Endometrial microvascular endothelial cells (primary cell): Measurements from ENCODE around the gene GABRA4. TPM values are rescaled to one million over a fixed set of nuclear protein-coding genes. Genes with fewer than 3 reads are reported as not detected.

Experiments used
- in situ Hi-C: cut with HindIII; loops from 2 replicates; pipeline ENCODE4 v1.10.0; 2017; ENCODE audit warnings: low sequenced_read_pairs, low pct_unique_long_range_greater_than_20kb; ENCODE audit errors: inconsistent ontology term
- total RNA-seq: library from RNA; depleted of rRNA; stranded (reverse); fragments of >200 nt; gene quantifications from one replicate; pipeline ENCODE4 v1.2.3, GENCODE V29; 2015; ENCODE audit errors: inconsistent ontology term

The GABRA4 gene
- total RNA-seq, 1 donor from 2014 or later: not detected

DNA sequence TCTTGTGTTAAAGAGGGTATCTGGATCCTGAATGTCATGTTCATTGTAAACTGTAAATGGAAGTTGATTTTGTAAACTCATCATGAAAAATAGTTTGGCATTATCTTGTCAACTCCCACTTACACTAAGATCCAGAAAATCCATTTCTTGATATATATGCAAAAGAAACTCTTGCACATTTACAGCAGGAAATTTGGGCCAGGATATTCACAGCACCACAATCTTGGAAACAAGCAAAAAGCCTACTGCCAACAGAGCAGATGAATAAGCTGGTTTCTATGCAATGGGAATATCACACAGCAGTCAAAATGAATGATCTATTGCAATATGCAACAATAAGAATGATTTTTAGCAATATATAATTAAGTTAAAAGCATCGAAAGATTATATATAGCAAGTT lies 8.6 kb downstream of the GABRA4 start:
- in situ Hi-C loops: no loop called here

DNA sequence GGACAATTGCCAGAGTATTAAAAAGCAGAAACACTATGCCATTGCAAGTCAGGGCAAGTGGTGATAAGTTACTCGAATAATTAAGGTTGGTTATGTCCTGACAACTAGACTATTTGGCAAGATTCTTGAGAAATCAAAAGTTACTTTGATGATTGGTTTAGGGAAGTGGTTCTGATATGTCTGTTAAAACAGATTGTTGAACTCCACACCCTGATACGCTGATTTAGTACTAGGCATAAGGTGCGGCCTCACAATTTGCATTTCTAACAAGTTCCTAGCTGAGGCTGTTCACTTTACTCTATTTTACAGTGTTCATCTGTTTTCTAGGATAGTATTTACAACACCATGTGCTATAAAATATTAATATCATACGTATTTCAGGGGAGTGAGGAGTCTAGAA lies 12.5 kb downstream of the GABRA4 start:
- in situ Hi-C loops: no loop called here

DNA sequence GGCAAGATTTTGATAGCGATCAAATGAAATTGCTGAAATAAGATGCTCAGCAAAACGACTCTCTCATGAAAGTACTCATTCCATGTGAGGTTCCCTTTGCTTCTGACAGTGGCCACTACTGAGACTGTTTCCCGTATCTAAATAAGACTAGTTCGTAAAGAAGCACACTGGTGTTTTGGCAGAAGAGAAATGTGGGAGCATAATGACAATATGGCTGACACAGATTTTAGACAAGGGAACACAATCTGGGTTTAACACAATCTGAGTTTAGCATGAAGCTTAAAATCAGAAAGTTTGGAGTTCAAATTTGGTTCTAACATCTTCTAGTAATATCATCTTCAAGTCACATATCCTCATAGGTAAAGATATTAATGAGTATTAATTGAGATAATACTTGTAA lies 13.7 kb downstream of the GABRA4 start:
- in situ Hi-C loops: no loop called here

GRCh38 chr4:46979283-46979682 lies 14.1 kb downstream of the GABRA4 start:
- in situ Hi-C loops: no loop called here

DNA sequence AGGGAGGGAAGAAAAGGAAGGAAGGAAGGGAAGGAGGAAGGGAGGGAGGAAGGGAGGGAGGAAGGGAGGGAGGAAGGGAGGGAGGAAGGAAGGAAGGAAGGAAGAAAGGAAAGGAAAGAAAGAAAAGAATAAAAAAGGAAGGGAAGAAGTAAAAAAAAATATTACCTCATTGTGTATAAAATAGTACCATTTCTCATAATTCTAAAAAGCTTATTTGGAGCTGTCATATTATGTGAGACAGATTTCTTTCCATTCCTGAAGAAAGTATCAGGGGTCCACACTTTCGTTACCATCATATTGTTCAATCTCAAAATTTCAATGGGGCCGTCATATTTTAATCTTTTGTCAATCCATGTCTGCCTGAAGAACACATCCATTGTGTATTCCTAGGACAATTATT lies 16.1 kb downstream of the GABRA4 start:
- in situ Hi-C loops: no loop called here

DNA sequence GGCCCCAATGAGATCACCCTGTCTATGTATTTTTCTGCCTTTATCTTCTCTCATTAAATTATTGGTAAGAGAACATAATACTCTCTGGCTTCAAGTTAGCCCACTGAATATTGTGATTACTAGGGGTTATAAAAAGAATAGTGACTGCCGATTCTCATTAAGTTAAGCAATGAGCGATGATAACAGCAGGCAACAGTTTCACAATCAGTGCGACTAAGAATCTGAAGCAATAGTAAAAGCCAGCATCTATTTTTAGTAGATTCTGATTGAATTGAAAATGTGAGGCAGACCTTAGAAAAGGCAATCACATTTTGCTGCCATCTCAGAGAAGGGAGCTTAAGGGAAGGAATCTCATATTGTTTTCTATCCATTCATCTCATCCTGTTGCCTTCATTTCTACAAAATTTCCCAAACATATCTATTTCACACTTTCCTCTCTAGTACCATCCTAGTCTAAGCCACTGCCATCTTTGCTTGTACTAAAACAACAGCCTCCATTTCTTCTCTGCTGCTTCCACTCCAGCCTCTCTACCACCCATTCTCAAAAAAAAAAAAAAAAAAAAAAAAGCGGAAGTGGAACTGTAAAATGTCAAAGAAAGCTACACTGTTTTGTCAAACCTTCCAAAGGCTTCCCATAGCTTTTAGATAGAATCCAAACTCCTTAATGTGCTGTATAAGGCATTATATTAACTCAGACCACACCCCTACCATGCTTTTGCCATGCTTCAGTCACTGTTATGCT lies 17.4 kb downstream of the GABRA4 start:
- in situ Hi-C loops: no loop called here

DNA sequence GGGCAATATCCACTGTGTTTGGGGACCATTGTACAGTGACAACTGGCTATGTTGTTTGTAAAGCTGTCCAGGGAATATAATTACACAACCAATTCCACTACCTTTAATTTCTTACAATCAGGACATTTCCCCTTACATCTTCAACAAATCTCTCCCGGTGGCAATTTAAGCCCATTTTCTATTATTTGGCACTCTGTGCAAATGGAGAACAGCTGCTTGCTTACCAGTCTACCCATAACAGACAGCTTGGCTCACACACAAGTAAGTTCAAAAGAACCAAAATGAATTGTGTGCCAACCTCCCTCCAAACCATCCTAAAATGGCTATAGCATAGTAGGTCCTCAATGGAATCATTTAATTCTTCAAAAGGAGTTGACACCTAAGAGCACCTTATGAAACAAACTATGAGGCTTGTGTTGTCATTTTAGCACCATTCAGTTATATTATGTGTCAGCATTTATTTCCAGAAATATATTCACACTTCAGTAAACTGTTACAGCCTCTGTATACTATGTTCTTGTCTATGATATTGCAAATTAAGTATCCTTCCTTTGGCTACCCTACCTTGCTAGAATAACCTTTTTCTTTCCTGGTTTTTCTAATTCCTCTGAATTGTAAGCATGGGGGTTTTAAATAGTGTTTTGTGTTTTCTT lies 18.4 kb downstream of the GABRA4 start:
- in situ Hi-C loops: no loop called here

DNA sequence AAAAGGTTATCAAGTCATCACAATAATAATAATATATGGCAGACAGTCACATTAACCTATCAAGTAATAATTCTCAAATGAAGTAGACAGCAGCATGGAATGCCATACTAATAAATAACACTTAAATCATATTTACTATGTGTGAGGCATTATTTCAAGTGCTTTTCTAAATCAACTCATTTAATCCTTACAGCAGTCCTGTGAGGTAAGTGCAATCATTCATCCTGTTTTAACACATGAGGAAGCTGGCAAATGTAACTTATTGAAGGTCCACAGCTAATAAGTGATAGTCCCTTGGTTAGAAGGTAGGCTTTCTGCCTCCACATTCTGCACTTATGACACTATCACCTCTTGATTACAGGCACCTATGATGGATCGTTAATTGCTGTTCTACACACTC lies 24.5 kb downstream of the GABRA4 start:
- in situ Hi-C loops: no loop called here

DNA sequence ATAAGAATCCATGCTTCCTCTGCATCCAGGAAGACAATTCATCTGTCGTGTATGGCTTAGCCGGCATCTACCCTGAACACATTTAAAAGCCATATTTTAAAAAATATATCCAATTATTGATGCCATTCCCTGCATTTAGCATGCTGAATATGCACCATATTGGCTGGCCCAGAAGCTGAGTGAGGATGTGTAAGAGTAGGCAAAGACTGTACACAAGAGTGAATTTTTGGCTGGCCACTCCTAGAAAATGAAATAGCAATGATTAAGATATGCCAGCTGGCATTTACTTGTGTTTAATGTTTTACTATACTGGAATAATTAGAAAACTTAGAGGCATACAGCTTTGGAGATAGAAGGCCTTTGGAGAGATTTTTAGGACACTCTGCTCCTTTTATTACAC lies 25.8 kb downstream of the GABRA4 start:
- in situ Hi-C loops: no loop called here

GRCh38 chr4:46958742-46959488 lies 34.5 kb downstream of the GABRA4 start:
- in situ Hi-C loops: no loop called here

DNA sequence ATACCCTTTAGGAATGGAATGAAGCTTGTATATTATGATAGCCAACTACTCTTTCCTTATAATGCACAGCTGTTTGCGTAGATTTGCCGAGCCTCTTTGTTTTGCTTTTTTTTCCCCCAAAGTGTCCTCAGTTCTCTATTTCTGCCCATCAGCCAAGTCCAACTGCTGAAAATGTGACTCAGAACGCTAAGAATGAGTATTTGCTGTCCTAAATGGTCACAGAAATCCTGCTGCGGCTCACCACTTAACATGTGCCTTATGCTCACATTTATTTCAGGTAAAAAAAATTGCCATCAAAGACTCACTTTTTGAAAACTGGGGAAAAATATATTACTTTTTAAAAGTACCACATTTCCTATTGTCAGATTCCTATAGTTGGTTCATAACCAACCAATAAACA lies 36.9 kb downstream of the GABRA4 start:
- in situ Hi-C loops: no loop called here

- in situ Hi-C loops: no loop called here
These were observed 37.8 kb downstream of the GABRA4 start for GRCh38 chr4:46955601-46956000.

GRCh38 chr4:46954643-46955042 lies 38.7 kb downstream of the GABRA4 start:
- in situ Hi-C loops: no loop called here

GRCh38 chr4:46953564-46953963 lies 39.8 kb downstream of the GABRA4 start:
- in situ Hi-C loops: no loop called here

DNA sequence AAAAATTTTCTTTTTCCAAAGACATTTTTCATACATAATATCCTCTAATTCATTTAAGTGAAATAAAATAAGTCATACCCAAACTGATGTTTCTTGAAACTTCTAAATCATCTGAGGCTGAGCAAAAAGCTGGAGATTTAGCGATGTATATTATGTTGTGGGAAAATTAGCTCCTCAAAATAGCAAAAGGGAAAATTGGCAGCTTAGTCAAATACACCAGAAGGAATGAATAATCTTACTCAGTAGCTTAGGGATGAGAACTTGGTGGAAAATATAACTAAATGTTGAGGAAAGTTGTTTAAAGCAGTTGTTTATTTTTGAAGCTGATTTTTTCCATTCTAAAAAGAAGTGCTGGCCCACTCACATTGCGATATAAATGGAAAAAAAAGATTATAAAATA lies 40.9 kb downstream of the GABRA4 start:
- in situ Hi-C loops: no loop called here

DNA sequence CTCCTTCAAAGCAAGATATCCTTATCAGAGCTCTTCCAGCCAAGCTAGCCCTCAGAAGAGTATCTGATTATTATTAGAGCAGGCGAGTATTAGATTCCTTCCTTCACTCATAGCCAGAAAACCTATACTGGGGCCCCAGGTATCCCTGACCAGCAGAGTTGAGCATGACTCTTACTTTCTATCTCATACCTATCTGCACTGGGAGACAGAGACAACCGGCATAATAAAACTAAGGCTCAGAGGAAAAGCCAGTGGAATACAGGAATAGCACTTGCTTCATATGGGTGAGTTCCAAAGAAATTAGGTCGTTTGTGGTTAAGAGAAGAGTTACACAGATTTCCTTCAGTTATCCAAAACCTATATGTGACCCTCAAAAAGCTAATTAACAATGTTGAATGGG lies 42.6 kb downstream of the GABRA4 start:
- in situ Hi-C loops: no loop called here

- in situ Hi-C loops: no loop called here
These were observed 43.6 kb downstream of the GABRA4 start for GRCh38 chr4:46949822-46950221.

- in situ Hi-C loops: no loop called here
These were observed 45.8 kb downstream of the GABRA4 start for GRCh38 chr4:46947541-46947940.

GRCh38 chr4:46946919-46947536 lies 46.4 kb downstream of the GABRA4 start:
- in situ Hi-C loops: no loop called here

- in situ Hi-C loops: no loop called here
These were observed 48.3 kb downstream of the GABRA4 start for GRCh38 chr4:46945062-46945461.
